ENCODE results near the gene ZNF319. TPM values are rescaled to one million over a fixed set of nuclear protein-coding genes. Genes with fewer than 3 reads are reported as not detected.

Gene ZNF319
- total and polyA plus RNA-seq, 2 of the 8 experiments (the other 6 are each of a cell fraction or from before 2014, with no cell fraction given) = 3.3 to 5.5 TPM

GRCh38 chr16:57957673-57958392 is 42.6 kb downstream of the ZNF319 start:
- Histone ChIP-seq H2AK5ac (ENCODE audit: low read depth, low read length) (no peak overlapping the region), H3K36me3 (ENCODE audit: control insufficient read depth in 2 of 4, insufficient read depth in 4 of 4, low read length in 3 of 4) (no peaks in the 10 kb centered on the region), H3K14ac (ENCODE audit: insufficient read length) (no peak overlapping the region), H2BK12ac (ENCODE audit: low read depth, low read length) (peak overlapping the region; percentile 55; the same call in 1 of the 2 replicates), H3K9ac (replicated peaks in 1 of 4; ENCODE audit: extremely low read depth in 1 of 4, low read depth in 3 of 4, low read length in 3 of 4) (no peak overlapping the region), H2BK20ac (ENCODE audit: low read length) (no peak overlapping the region), H3K4me2 (ENCODE audit: insufficient read depth in 1 of 2, low read depth in 2 of 2, low read length in 2 of 2) (no peak overlapping the region), H4K91ac (replicated peaks; ENCODE audit: insufficient read length, low read length) (no peak overlapping the region), H2AFZ (ENCODE audit: low read length) (no peak overlapping the region), H2BK5ac (ENCODE audit: low read depth, low read length) (no peak overlapping the region), H3K27me3 (replicated peaks in 1 of 4; ENCODE audit: control insufficient read depth in 3 of 4, extremely low read depth in 1 of 4, insufficient read depth in 3 of 4, low read length in 3 of 4) (no peaks in the 10 kb centered on the region), H4K8ac (ENCODE audit: extremely low read depth, insufficient read depth, low read length) (no peak overlapping the region; the same call in 1 of the 2 replicates), H4K5ac (ENCODE audit: insufficient read length, low read depth, low read length) (no peak overlapping the region), H3K4ac (replicated peaks; ENCODE audit: insufficient read length, low read depth, low read length) (no peak overlapping the region), H3K18ac (ENCODE audit: extremely low read depth, low read length) (no peak overlapping the region), H4K20me1 (replicated peaks in 1 of 2; ENCODE audit: control insufficient read depth in 1 of 2, insufficient read depth in 2 of 2, low read length in 2 of 2) (no peaks in the 10 kb centered on the region), H3K27ac (ENCODE audit: low read depth, low read length) (no peak overlapping the region), H3K4me3 (ENCODE audit: extremely low read depth in 1 of 4, insufficient read depth in 2 of 4, low read depth in 3 of 4, low read length in 4 of 4) (no peak overlapping the region), H3K23me2 (ENCODE audit: low read depth, low read length) (no peaks in the 10 kb centered on the region), H3K56ac (replicated peaks; ENCODE audit: insufficient read length, low read depth, low read length) (no peak overlapping the region), H2BK15ac (ENCODE audit: low read length) (peak overlapping the region; percentile 84; the same call in 1 of the 2 replicates), H3K9me3 (ENCODE audit: insufficient read depth in 2 of 2, low read depth in 1 of 2, low read length in 1 of 2) (no peaks in the 10 kb centered on the region), H2BK120ac (replicated peaks; ENCODE audit: low read depth, low read length) (no peak overlapping the region), H3K79me1 (ENCODE audit: low read depth, low read length) (no peaks in the 10 kb centered on the region), H3K79me2 (ENCODE audit: control insufficient read depth in 1 of 2, insufficient read depth in 2 of 2, low read length in 2 of 2) (no peaks in the 10 kb centered on the region), H3K4me1 (replicated peaks in 1 of 4; ENCODE audit: control insufficient read depth in 3 of 4, insufficient read depth in 4 of 4, low read length in 3 of 4) (peaks cover 0 to 10% (median 5%) of the 10 kb centered on the region in 4 experiments; a peak in 6 of 7 replicates), H3K23ac (ENCODE audit: insufficient read length) (no peak overlapping the region)
- no peak for DNase-seq (ENCODE audit: low read depth in 1 of 2, low spot score in 2 of 2)
- WGBS, 2 experiments (ENCODE audit: extremely low coverage in 1 of 2, insufficient coverage in 1 of 2, insufficient read length in 1 of 2, insufficient replicate concordance in 2 of 2, low coverage in 1 of 2, low lambda C conversion rate in 2 of 2, missing lambda C conversion rate in 1 of 2) = 79% methylated on average over 8 of the region's 8 CpGs; no CpG with 5 or more reads in 1 of the 2 experiments
- TF ChIP-seq CTCF (IDR thresholded peaks at IDR 0.05; ENCODE audit: control extremely low read depth in 1 of 3, insufficient read depth in 1 of 3, low read depth in 1 of 3, low read length in 3 of 3) (peak in 2 of 3 experiments; percentile 16 to 24; a peak in 3 of 4 replicates), SAP30 (IDR thresholded peaks at IDR 0.05; ENCODE audit: insufficient read depth, insufficient replicate concordance, low read length) (no peak)
- ChIA-PET POLR2A (ENCODE audit: partially characterized antibody) (interaction anchor here (0.6 to 0.9 kb wide), 2 partner anchors 221 to 267 kb away, joined by 3 read pairs; no protein-coding TSS in a partner anchor), CTCF (ENCODE audit: partially characterized antibody) (interaction anchor here (0.6 to 5.6 kb wide), 15 partner anchors 9 to 381 kb away, joined by 3 to 40 read pairs (median 4); a partner anchor contains a TSS)
- no peak for FAIRE-seq
